IMR-90 (cell line): Measurements from ENCODE around the gene SLC66A3.

Experiments used
- MXI1 ChIP-seq: IDR thresholded peaks from 2 replicates; pipeline ENCODE4 v1.6.1; 2012; ENCODE audit warnings: low read depth, mild to moderate bottlenecking, low read length, moderate library complexity, borderline replicate concordance
- POLR2A ChIP-seq: IDR thresholded peaks from 2 replicates; pipeline ENCODE4 v1.6.1; 2012; ENCODE audit warnings: mild to moderate bottlenecking, low read depth, low read length
- RCOR1 ChIP-seq: IDR thresholded peaks from 2 replicates; pipeline ENCODE4 v1.6.1; 2012; ENCODE audit warnings: mild to moderate bottlenecking, low read length, improper control_type of control experiment; ENCODE audit not compliant: insufficient replicate concordance
- TF ChIP-seq, protein P1 (sequence below): conservative IDR thresholded peaks from 2 replicates; pipeline ENCODE4 v1.5.1; 2012; ENCODE audit warnings: mild to moderate bottlenecking, low read depth, low read length, improper control_type of control experiment

DNA sequence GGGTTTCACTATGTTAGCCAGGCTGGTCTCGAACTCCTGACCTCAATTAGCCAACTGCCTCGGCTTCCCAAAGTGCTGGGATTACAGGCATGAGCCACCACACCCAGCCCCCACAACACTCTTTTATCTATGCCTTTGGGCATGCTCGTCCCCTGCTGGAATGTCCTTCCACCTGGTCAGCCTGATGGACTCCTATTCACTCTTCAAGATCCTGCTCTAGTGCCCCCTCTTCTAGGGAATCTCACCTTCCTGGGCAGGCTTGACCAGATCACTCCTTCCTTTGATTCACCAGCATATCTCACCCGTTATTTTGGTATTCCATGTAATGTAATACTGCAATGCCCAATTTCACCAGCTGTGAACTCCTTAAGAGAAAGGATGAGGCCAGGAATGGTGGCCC is 13.9 kb upstream of the SLC66A3 start:
- TF ChIP-seq, protein P1, sequence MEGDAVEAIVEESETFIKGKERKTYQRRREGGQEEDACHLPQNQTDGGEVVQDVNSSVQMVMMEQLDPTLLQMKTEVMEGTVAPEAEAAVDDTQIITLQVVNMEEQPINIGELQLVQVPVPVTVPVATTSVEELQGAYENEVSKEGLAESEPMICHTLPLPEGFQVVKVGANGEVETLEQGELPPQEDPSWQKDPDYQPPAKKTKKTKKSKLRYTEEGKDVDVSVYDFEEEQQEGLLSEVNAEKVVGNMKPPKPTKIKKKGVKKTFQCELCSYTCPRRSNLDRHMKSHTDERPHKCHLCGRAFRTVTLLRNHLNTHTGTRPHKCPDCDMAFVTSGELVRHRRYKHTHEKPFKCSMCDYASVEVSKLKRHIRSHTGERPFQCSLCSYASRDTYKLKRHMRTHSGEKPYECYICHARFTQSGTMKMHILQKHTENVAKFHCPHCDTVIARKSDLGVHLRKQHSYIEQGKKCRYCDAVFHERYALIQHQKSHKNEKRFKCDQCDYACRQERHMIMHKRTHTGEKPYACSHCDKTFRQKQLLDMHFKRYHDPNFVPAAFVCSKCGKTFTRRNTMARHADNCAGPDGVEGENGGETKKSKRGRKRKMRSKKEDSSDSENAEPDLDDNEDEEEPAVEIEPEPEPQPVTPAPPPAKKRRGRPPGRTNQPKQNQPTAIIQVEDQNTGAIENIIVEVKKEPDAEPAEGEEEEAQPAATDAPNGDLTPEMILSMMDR = no peak
- TF ChIP-seq MXI1 (no peak), POLR2A (no peak), RCOR1 (no peak)
